HG03095 (cell line): ENCODE data around the gene JAKMIP1.

Experiments used
- ATAC-seq: cut with Tn5 transposase; IDR thresholded peaks from one replicate; pipeline ENCODE4 v1.9.1; 2021; ENCODE audit warnings: moderate library complexity; ENCODE audit not compliant: unreplicated experiment

Gene JAKMIP1

GRCh38 chr4:6183740-6184139 lies 16.6 kb downstream of the JAKMIP1 start:
- peak; percentile 40 for ATAC-seq

GRCh38 chr4:6182376-6183280 lies 17.7 kb downstream of the JAKMIP1 start:
- ATAC-seq, result no peak

GRCh38 chr4:6180841-6181631 lies 19.3 kb downstream of the JAKMIP1 start:
- ATAC-seq, result peak; percentile 77

- ATAC-seq, result no peak
Observed at GRCh38 chr4:6179362-6179761, 21.0 kb downstream of the JAKMIP1 start.

GRCh38 chr4:6178757-6179156 lies 21.6 kb downstream of the JAKMIP1 start:
- no peak for ATAC-seq

GRCh38 chr4:6177587-6178197 lies 22.7 kb downstream of the JAKMIP1 start:
- no peak for ATAC-seq

- ATAC-seq, result no peak
Observed at GRCh38 chr4:6175426-6175825, 24.9 kb downstream of the JAKMIP1 start.

GRCh38 chr4:6172927-6173200 lies 27.5 kb downstream of the JAKMIP1 start:
- ATAC-seq, result no peak

GRCh38 chr4:6172093-6172926 lies 28.0 kb downstream of the JAKMIP1 start:
- ATAC-seq, result no peak

GRCh38 chr4:6169239-6169638 lies 31.1 kb downstream of the JAKMIP1 start:
- no peak for ATAC-seq

GRCh38 chr4:6165766-6166165 lies 34.6 kb downstream of the JAKMIP1 start:
- no peak for ATAC-seq

GRCh38 chr4:6162885-6163284 lies 37.5 kb downstream of the JAKMIP1 start:
- ATAC-seq, result no peak

GRCh38 chr4:6161921-6162464 lies 38.4 kb downstream of the JAKMIP1 start:
- no peak for ATAC-seq

GRCh38 chr4:6160536-6160935 lies 39.8 kb downstream of the JAKMIP1 start:
- no peak for ATAC-seq

GRCh38 chr4:6157926-6158325 lies 42.4 kb downstream of the JAKMIP1 start:
- no peak for ATAC-seq

- ATAC-seq, result no peak
Observed at GRCh38 chr4:6155996-6156750, 44.2 kb downstream of the JAKMIP1 start.

- ATAC-seq, result no peak
Observed at GRCh38 chr4:6154875-6155274, 45.5 kb downstream of the JAKMIP1 start.

- ATAC-seq, result no peak
Observed at GRCh38 chr4:6153874-6154273, 46.5 kb downstream of the JAKMIP1 start.

GRCh38 chr4:6152869-6153705 lies 47.3 kb downstream of the JAKMIP1 start:
- no peak for ATAC-seq
